Activated CD4-positive, alpha-beta T cell treated with anti-CD3 and anti-CD28 coated beads, Interleukin-2, amount 50 U/mL, for 48 hours (primary cell): ENCODE results near the gene GJD2.
A peak's percentile ranks its signal among the peaks of the same experiment; 100 is the strongest.

Experiments
- DNase-seq, 2 experiments: peaks; one replicate each; pipeline ENCODE4 v3.0.0-alpha.2; 2020

The GJD2 gene

GRCh38 chr15:34754674-34755418, at the start of gene GJD2:
GJD2 (minus strand) TSS chr15:34754998; CDS start chr15:34754488, 510 bp downstream.
- DNase-seq, result no peak

- no peak for DNase-seq
These were observed 49.3 kb upstream of the GJD2 start for GRCh38 chr15:34804113-34804512.

- no peak for DNase-seq
These were observed 48.3 kb upstream of the GJD2 start for GRCh38 chr15:34802803-34803750.

- DNase-seq, result no peak
These were observed 47.6 kb upstream of the GJD2 start for GRCh38 chr15:34802371-34802770.

- DNase-seq, result no peak
These were observed 44.6 kb upstream of the GJD2 start for GRCh38 chr15:34799149-34800101.

- no peak for DNase-seq
These were observed 42.1 kb upstream of the GJD2 start for GRCh38 chr15:34796847-34797435.

GRCh38 chr15:34795267-34796081, 40.7 kb upstream of the GJD2 start, which contains the start of gene ACTC1:
ACTC1 (minus strand) TSS chr15:34795549; CDS start chr15:34794808, 741 bp downstream.
- peak in 1 of 2 experiments; percentile 9 for DNase-seq

GRCh38 chr15:34794590-34795206, 39.9 kb upstream of the GJD2 start:
- DNase-seq, result no peak

GRCh38 chr15:34793901-34794300, 39.1 kb upstream of the GJD2 start:
- no peak for DNase-seq

- DNase-seq, result no peak
These were observed 38.3 kb upstream of the GJD2 start for GRCh38 chr15:34793071-34793470.

- DNase-seq, result no peak
These were observed 36.9 kb upstream of the GJD2 start for GRCh38 chr15:34791701-34792100.

GRCh38 chr15:34790121-34790520, 35.3 kb upstream of the GJD2 start:
- DNase-seq, result no peak

- no peak for DNase-seq
These were observed 34.5 kb upstream of the GJD2 start for GRCh38 chr15:34789326-34789725.

GRCh38 chr15:34786206-34786605, 31.4 kb upstream of the GJD2 start:
- DNase-seq, result no peak

GRCh38 chr15:34783991-34784390, 29.2 kb upstream of the GJD2 start:
- DNase-seq, result no peak

GRCh38 chr15:34783431-34783830, 28.6 kb upstream of the GJD2 start:
- DNase-seq, result no peak

- DNase-seq, result no peak
These were observed 28.1 kb upstream of the GJD2 start for GRCh38 chr15:34782901-34783300.

GRCh38 chr15:34780725-34781124, 25.9 kb upstream of the GJD2 start:
- DNase-seq, result no peak

- DNase-seq, result no peak
These were observed 21.9 kb upstream of the GJD2 start for GRCh38 chr15:34776606-34777105.

- no peak for DNase-seq
These were observed 19.1 kb upstream of the GJD2 start for GRCh38 chr15:34773917-34774316.

GRCh38 chr15:34773013-34773412, 18.2 kb upstream of the GJD2 start:
- no peak for DNase-seq
